ENCODE data around the gene NRL.

- TF ChIP-seq CTCF (IDR thresholded peaks at IDR 0.05; ENCODE audit: low read length) (no peak), EZH2 (IDR thresholded peaks at IDR 0.05; ENCODE audit: borderline replicate concordance, low read length) (no peak)
Measured at GRCh38 chr14:24072881-24073877, 41.6 kb downstream of the NRL start.
